SKM-1 treated with dmso at 0.1 percent for 144 hours (cell line): Measurements from ENCODE around the gene TRIM38.
"Not testable (repeated sequence)": the region's sequence is repeated elsewhere in the genome, so short reads cannot be mapped to it uniquely, and the experiment has no call there.

ENCODE experiments used
- DNase-seq: peaks from one replicate; lab custom pipeline; 2025; ENCODE audit not compliant: unreplicated experiment; lab: John Stamatoyannopoulos, UW

The TRIM38 gene

DNA sequence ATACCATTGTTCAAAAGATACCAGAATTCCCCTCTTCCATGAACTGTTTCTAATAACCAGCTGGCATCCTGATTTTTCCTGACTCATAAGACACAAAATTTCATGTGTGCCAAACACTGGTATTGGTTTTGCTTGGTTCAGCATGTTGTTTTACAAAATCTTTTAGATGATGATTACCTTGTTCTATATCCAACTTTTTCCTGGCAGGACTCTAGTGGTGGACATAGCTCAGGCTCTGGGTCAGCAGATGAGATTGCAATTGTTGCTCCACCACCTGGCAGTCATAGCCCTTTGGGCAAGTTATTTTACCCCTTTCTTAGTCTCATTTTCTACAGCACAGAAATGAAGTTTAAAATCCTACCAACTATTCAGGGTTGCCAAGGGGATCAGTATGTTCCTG, 6.2 kb downstream of the TRIM38 start:
- DNase-seq = no peak

GRCh38 chr6:25971187-25971821, 8.7 kb downstream of the TRIM38 start:
- no peak for DNase-seq

- no peak for DNase-seq
These were observed 9.5 kb downstream of the TRIM38 start for GRCh38 chr6:25972128-25972527.

DNA sequence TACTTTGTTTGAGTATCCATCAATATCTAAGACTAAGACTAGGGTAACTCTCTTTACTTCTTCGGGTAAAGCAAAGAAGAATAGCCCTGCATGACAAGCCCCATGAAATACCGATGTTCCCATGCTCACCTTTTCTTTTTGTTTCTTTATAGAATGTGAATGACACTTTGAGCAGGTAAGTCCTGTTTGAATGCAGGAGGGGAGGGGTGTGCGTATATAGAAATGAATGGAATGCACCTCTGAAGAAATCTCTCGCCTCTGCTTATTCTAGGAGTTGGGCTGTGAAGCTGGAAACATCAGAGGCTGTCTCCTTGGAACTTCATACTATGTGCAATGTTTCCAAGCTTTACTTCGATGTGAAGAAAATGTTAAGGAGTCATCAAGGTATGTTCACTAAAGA, 10.3 kb downstream of the TRIM38 start:
- DNase-seq = no peak

- no peak for DNase-seq
These were observed 11.4 kb downstream of the TRIM38 start for GRCh38 chr6:25973923-25974555.

DNA sequence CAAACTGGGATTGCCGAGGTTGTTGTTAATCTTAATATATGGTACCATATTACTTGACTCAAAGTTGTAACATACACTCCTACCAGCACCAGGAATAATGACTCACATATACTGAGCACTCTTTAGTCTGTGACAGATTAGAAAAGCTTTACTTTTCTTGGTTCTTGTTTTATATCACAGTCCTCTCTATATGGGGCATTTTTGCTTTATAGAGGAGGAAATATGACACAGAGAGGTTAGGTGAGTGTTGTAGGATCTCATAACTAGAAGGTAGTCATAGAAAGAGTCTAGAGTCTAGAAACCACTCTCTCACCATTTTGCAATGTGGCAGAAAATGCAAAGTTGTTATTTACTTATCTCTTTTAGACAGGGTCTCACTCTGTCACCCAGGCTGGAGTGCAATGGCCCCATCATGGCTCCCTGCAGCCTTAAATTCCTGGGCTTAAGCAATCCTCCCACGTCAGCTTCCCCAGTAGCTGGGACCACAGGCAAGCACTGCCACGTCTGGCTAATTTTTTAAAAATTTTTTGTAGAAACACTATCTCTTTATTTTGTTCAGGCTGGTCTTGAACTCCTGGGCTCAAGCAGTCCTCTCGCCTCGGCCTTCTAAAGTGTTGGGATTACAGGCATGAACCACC, 13.4 kb downstream of the TRIM38 start:
- DNase-seq = no peak

- no peak for DNase-seq
These were observed 18.3 kb downstream of the TRIM38 start for GRCh38 chr6:25980935-25981334.

DNA sequence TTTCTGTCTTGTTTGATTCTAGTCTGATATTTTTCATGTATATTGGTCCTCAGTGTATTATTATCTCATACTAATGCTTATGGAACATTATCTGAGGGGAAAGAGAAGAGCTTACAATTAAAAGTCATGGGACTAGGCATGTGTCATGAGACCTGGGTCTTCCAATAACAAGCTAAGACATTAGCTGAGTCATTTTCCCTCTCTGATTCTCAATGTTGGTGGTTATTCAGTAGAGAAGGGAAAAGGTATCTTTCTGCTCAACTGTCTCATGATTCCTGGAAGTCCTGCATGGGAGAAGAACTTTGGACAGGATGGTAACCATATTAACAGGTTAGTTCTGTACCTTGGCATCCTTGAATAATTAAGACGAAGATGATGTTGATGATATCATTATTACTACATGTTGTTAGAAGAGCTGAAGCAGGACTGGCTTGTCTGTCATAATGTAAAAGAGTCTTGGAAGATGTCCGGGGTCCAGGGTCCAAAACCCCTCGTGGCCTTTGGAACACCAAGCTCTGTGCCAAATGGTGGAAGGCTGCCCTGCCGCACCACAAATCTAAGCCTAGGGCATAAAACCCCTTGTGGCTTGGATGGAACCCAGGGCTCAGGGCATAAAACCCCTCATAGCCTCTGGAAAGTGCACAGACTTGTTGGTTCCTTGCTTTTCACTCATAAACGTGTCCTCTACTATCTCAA, 19.1 kb downstream of the TRIM38 start:
- no peak for DNase-seq

- no peak for DNase-seq
These were observed 21.7 kb downstream of the TRIM38 start for GRCh38 chr6:25984265-25984664.

DNA sequence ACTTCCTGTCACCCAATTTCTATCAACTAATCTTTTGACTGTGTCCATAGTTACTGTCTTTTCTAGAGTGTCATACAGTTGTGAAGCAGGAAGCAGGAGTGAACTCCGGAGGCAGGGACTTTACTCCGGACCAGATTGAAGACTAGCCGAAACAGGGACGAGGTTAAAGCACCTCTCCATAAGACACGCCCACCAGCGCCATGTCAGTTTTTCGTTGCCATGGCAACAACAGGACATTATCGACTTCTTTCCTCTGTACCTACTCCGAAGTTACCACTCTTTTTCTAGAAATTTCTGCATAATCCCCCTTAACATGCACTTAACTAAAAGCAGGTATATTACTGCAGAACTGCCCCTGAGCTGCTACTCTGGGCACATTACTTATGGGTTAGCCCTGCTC, 25.2 kb downstream of the TRIM38 start:
- DNase-seq = no peak

DNA sequence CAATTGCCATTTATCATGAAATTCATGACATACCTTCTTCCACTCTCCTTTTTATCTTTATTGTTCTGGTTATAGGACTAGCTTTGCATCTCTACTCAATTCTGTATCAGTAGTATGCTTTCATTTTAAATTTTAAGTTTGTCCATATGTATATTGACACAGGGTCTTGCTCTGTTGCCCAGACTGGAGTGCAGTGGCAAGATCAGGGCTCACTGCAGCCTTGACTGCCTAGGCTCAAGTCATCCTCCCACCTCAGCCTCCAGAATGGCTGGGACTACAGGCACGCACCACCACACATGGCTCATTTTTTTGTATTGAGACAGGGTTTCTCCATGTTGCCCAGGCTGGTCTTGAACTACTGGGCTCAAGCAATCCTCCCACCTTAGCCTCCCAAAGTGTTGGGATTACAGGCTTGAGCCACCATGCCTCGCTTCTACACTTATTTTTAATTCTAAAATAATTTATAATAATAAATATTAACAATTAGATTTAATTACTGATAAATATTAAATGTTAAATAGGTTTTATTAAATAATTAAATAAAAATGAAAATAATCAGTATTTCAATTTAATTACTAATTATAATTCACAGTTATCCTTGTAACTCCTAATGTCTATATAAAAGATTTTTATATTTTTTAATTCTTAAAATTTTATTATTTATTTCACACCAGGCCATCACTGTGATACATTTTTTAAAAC, 27.7 kb downstream of the TRIM38 start:
- no peak for DNase-seq

- DNase-seq = peak; percentile 79
These were observed 29.3 kb downstream of the TRIM38 start for GRCh38 chr6:25991785-25992412.

- peak; percentile 85 for DNase-seq
These were observed 30.1 kb downstream of the TRIM38 start for GRCh38 chr6:25992413-25993340.

DNA sequence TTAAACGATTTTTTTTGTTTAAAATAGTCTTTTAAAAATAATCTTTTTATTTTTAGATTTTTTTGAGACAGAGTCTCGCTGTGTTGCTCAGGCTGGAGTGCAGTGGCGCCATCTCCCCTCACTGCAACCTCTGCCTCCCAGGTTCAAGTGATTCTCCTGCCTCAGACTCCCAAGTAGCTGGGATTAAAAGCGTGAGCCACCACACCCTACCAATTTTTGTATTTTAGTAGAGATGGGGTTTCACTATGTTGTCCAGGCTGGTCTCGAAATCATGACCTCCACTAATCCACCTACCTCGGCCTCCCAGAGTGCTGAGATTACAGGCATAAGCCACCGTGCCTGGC, 30.7 kb downstream of the TRIM38 start:
- not testable (repeated sequence) for DNase-seq

DNA sequence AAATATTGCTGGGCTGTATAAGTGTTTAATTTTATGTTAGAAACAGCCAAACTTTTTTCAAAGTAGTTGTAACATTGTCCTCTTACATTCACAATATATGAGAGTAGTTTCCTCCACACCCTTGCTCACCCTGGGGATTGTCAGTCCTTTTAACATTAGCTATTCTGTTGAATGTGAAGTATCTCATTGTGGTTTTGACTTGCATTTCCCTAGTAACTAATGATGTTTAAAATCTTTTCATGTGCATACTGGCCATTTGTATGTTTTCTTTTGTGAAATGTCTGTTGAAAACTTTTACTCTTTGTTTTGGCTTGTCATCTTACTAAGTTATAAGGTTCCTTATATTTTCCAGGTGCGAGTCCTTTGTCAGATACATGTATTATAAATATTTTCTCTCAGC, 32.9 kb downstream of the TRIM38 start:
- DNase-seq = no peak

GRCh38 chr6:25997921-25998320, 35.3 kb downstream of the TRIM38 start:
- no peak for DNase-seq

- no peak for DNase-seq
These were observed 35.8 kb downstream of the TRIM38 start for GRCh38 chr6:25998379-25998778.

DNA sequence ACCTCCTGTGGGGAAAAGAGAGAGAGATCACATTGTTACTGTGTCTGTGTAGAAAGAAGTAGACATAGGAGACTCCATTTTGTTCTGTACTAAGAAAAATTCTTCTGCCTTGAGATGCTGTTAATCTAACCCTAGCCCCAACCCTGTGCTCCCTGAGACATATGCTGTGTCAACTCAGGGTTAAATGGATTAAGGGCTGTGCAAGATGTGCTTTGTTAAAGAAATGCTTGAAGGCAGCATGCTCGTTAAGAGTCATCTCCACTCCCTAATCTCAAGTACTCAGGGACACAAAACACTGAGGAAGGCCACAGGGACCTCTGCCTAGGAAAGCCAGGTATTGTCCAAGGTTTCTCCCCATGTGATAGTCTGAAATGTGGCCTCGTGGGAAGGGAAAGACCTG, 36.6 kb downstream of the TRIM38 start:
- DNase-seq = not testable (repeated sequence)

DNA sequence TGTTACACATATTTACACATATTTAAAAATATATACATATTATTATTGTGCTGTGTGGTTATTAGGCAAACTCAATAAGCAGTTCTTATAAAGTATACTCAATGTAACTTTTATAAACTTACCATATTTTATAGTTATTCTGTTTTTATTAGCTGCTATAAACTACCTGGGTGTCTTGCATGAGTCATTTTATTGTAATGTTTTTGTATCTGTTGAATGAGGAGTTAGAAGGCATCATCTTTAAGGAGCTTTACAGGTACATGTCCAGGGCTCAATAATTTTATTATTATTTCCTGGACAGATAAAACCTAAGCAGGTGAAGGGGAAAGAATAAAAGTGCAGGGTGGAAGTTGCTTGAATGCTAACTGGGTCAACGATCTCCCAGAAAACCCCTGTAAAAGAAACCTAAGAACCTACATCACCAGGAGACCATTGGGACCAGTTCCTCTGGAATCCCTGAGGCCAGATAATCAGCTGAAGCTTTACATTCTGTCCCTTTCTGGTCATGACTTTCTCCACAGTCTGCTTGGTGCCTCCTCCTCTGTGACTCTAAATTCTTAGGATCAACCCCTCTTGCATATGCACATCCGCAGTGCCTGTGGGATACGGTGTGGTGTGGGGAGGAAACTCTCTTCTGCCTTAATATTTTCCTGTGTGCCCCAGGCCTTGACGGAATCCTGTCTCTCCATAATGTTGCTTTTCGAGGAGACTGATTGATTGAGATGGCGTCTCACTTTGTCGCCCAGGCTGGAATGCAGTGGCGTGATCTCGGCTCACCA, 38.0 kb downstream of the TRIM38 start:
- DNase-seq = no peak
